ENCODE data around the gene PRR23A.

The PRR23A gene

GRCh38 chr3:138962854-138963560, 43.1 kb downstream of the PRR23A start:
- no peak overlapping the region for H2AK5ac ChIP-seq (ENCODE audit: low read length, severe bottlenecking)
- no peak for DNase-seq
- H2BK12ac ChIP-seq (ENCODE audit: low read length in 2 of 2), result no peak overlapping the region
- no peaks in the 10 kb centered on the region for H3K79me1 ChIP-seq (replicated peaks; ENCODE audit: low read length, poor library complexity, severe bottlenecking)
- no peak overlapping the region for H4K91ac ChIP-seq (ENCODE audit: low read length)
- no peak overlapping the region for H4K8ac ChIP-seq (ENCODE audit: low read length)
- H3K4me3 ChIP-seq (ENCODE audit: insufficient read depth in 1 of 2, low read depth in 1 of 2, low read length in 2 of 2), result no peak overlapping the region
- peaks cover 18% of the 10 kb centered on the region for H3K9me3 ChIP-seq (ENCODE audit: control insufficient read depth, low read length)
- H3K23ac ChIP-seq (ENCODE audit: low read length in 2 of 2), result no peak overlapping the region
- H3K14ac ChIP-seq (ENCODE audit: low read length in 2 of 2), result no peak overlapping the region
- H3K4me1 ChIP-seq (ENCODE audit: control insufficient read depth, insufficient read depth, low read depth, low read length), result peaks cover 3% of the 10 kb centered on the region
- no peak overlapping the region for H3K4ac ChIP-seq (ENCODE audit: low read depth in 1 of 2, low read length in 2 of 2)
- 70% methylated on average over 8 of the region's 8 CpGs for WGBS
- H3K27ac ChIP-seq (ENCODE audit: low read length, poor library complexity, severe bottlenecking), result peak overlapping the region; percentile 40
- no peak overlapping the region for H2BK15ac ChIP-seq (ENCODE audit: low read depth, poor library complexity, severe bottlenecking)
- H3K27me3 ChIP-seq (ENCODE audit: control insufficient read depth in 1 of 2, insufficient read depth in 1 of 2, low read length in 2 of 2), result peaks cover 19 to 49% of the 10 kb centered on the region in 2 experiments
- H3K36me3 ChIP-seq (ENCODE audit: control insufficient read depth in 1 of 2, insufficient read depth in 2 of 2, low read depth in 1 of 2, low read length in 2 of 2), result no peaks in the 10 kb centered on the region
- no peak overlapping the region for H3K18ac ChIP-seq (ENCODE audit: low read depth in 1 of 2, low read length in 2 of 2)
- H2BK120ac ChIP-seq (ENCODE audit: low read depth, low read length), result no peak overlapping the region
- H2BK5ac ChIP-seq (ENCODE audit: low read depth, low read length, poor library complexity, severe bottlenecking), result no peak overlapping the region
- H3K9ac ChIP-seq (ENCODE audit: low read length), result no peak overlapping the region
- H2AFZ ChIP-seq (ENCODE audit: low read depth, low read length), result no peak overlapping the region
- no peak overlapping the region for H3K4me2 ChIP-seq (ENCODE audit: low read length, poor library complexity, severe bottlenecking)

- Histone ChIP-seq H2BK5ac (ENCODE audit: low read depth, low read length, poor library complexity, severe bottlenecking) (no peak overlapping the region), H3K27me3 (ENCODE audit: control insufficient read depth in 1 of 2, insufficient read depth in 1 of 2, low read length in 2 of 2) (peaks cover 32 to 63% of the 10 kb centered on the region in 2 experiments), H3K4ac (ENCODE audit: low read depth in 1 of 2, low read length in 2 of 2) (no peak overlapping the region), H3K27ac (ENCODE audit: low read length, poor library complexity, severe bottlenecking) (no peak overlapping the region), H3K4me1 (ENCODE audit: control insufficient read depth, insufficient read depth, low read depth, low read length) (peaks cover 3% of the 10 kb centered on the region), H3K18ac (ENCODE audit: low read depth in 1 of 2, low read length in 2 of 2) (no peak overlapping the region), H3K14ac (ENCODE audit: low read length in 2 of 2) (no peak overlapping the region), H4K8ac (ENCODE audit: low read length) (no peak overlapping the region), H2AK5ac (ENCODE audit: low read length, severe bottlenecking) (no peak overlapping the region), H3K9me3 (ENCODE audit: control insufficient read depth, low read length) (peaks cover 18% of the 10 kb centered on the region), H2AFZ (ENCODE audit: low read depth, low read length) (no peak overlapping the region), H3K4me2 (ENCODE audit: low read length, poor library complexity, severe bottlenecking) (no peak overlapping the region), H3K79me1 (replicated peaks; ENCODE audit: low read length, poor library complexity, severe bottlenecking) (no peaks in the 10 kb centered on the region), H3K23ac (ENCODE audit: low read length in 2 of 2) (no peak overlapping the region), H3K36me3 (ENCODE audit: control insufficient read depth in 1 of 2, insufficient read depth in 2 of 2, low read depth in 1 of 2, low read length in 2 of 2) (no peaks in the 10 kb centered on the region), H2BK120ac (ENCODE audit: low read depth, low read length) (no peak overlapping the region), H2BK12ac (ENCODE audit: low read length in 2 of 2) (no peak overlapping the region), H4K91ac (ENCODE audit: low read length) (no peak overlapping the region), H3K4me3 (ENCODE audit: insufficient read depth in 1 of 2, low read depth in 1 of 2, low read length in 2 of 2) (no peak overlapping the region), H2BK15ac (ENCODE audit: low read depth, poor library complexity, severe bottlenecking) (no peak overlapping the region), H3K9ac (ENCODE audit: low read length) (no peak overlapping the region)
- WGBS, result 53% methylated on average over 34 of the region's 36 CpGs
- DNase-seq, result no peak
Observed at GRCh38 chr3:138960417-138960852, 45.6 kb downstream of the PRR23A start.

Measured in mesenchymal stem cell (in vitro differentiated cells and primary cell).